ENCODE results near the gene ODAD3.
A peak's percentile ranks its signal among the peaks of the same experiment; 100 is the strongest.

ODAD3 gene

GRCh38 chr19:11375143-11375948, 59.6 kb downstream of the ODAD3 start:
- no peaks in the 10 kb centered on the region for H3K27me3 ChIP-seq (ENCODE audit: control insufficient read depth in 2 of 2, insufficient read depth in 2 of 2, low read length in 2 of 2)
- H3K4me1 ChIP-seq (ENCODE audit: control insufficient read depth in 2 of 2, insufficient read depth in 2 of 2, low read length in 2 of 2): peaks cover 21 to 22% of the 10 kb centered on the region in 2 donors
- H3K27ac ChIP-seq (ENCODE audit: low read depth in 2 of 2, low read length in 2 of 2): peak overlapping the region; percentile 87 to 97
- peak overlapping the region; percentile 66 to 76 for H3K9ac ChIP-seq (ENCODE audit: low read depth in 1 of 2, low read length in 2 of 2)
- no peaks in the 10 kb centered on the region for H3K36me3 ChIP-seq (ENCODE audit: control insufficient read depth in 2 of 2, insufficient read depth in 2 of 2, low read length in 2 of 2)
- H3K4me3 ChIP-seq (ENCODE audit: low read length in 2 of 2): peak overlapping the region; percentile 81 to 91
- H3K9me3 ChIP-seq (ENCODE audit: control insufficient read depth in 2 of 2, low read length in 2 of 2): no peaks in the 10 kb centered on the region

- peak within 1 kb of the TSS; percentile 96 to 97 for H3K27ac ChIP-seq (ENCODE audit: low read depth in 2 of 2, low read length in 2 of 2)
- peaks cover 18 to 20% of the 10 kb centered on the region in 2 donors for H3K4me1 ChIP-seq (ENCODE audit: control insufficient read depth in 2 of 2, insufficient read depth in 2 of 2, low read length in 2 of 2)
- peak within 1 kb of the TSS; percentile 88 for H3K9ac ChIP-seq (ENCODE audit: low read depth in 1 of 2, low read length in 2 of 2)
- peak within 1 kb of the TSS; percentile 81 to 91 for H3K4me3 ChIP-seq (ENCODE audit: low read length in 2 of 2)
- no peaks in the 10 kb centered on the region for H3K9me3 ChIP-seq (ENCODE audit: control insufficient read depth in 2 of 2, low read length in 2 of 2)
- no peaks in the 10 kb centered on the region for H3K27me3 ChIP-seq (ENCODE audit: control insufficient read depth in 2 of 2, insufficient read depth in 2 of 2, low read length in 2 of 2)
- no peaks in the 10 kb centered on the region for H3K36me3 ChIP-seq (ENCODE audit: control insufficient read depth in 2 of 2, insufficient read depth in 2 of 2, low read length in 2 of 2)
Observed at GRCh38 chr19:11374433-11375142, 60.3 kb downstream of the ODAD3 start, which contains the start of gene SWSAP1. Gene SWSAP1, plus strand, starts transcription at chr19:11374666. Its CDS starts 15 bp downstream, at chr19:11374681.

GRCh38 chr19:11373885-11374432, 61.0 kb downstream of the ODAD3 start:
- Histone ChIP-seq H3K4me3 (ENCODE audit: low read length in 2 of 2) (peak overlapping the region; percentile 81 to 91), H3K27me3 (ENCODE audit: control insufficient read depth in 2 of 2, insufficient read depth in 2 of 2, low read length in 2 of 2) (no peaks in the 10 kb centered on the region), H3K9ac (ENCODE audit: low read depth in 1 of 2, low read length in 2 of 2) (peak overlapping the region; percentile 88), H3K36me3 (ENCODE audit: control insufficient read depth in 2 of 2, insufficient read depth in 2 of 2, low read length in 2 of 2) (no peaks in the 10 kb centered on the region), H3K4me1 (ENCODE audit: control insufficient read depth in 2 of 2, insufficient read depth in 2 of 2, low read length in 2 of 2) (peaks cover 18 to 20% of the 10 kb centered on the region in 2 donors), H3K27ac (ENCODE audit: low read depth in 2 of 2, low read length in 2 of 2) (peak overlapping the region; percentile 96 to 97), H3K9me3 (ENCODE audit: control insufficient read depth in 2 of 2, low read length in 2 of 2) (no peaks in the 10 kb centered on the region)

GRCh38 chr19:11373166-11373884, 61.6 kb downstream of the ODAD3 start:
- Histone ChIP-seq H3K4me1 (ENCODE audit: control insufficient read depth in 2 of 2, insufficient read depth in 2 of 2, low read length in 2 of 2) (peaks cover 18 to 20% of the 10 kb centered on the region in 2 donors), H3K4me3 (ENCODE audit: low read length in 2 of 2) (peak overlapping the region in 1 of 2 donors; percentile 81), H3K9ac (ENCODE audit: low read depth in 1 of 2, low read length in 2 of 2) (peak overlapping the region in 1 of 2 donors; percentile 61), H3K27me3 (ENCODE audit: control insufficient read depth in 2 of 2, insufficient read depth in 2 of 2, low read length in 2 of 2) (no peaks in the 10 kb centered on the region), H3K9me3 (ENCODE audit: control insufficient read depth in 2 of 2, low read length in 2 of 2) (no peaks in the 10 kb centered on the region), H3K27ac (ENCODE audit: low read depth in 2 of 2, low read length in 2 of 2) (no peak overlapping the region), H3K36me3 (ENCODE audit: control insufficient read depth in 2 of 2, insufficient read depth in 2 of 2, low read length in 2 of 2) (no peaks in the 10 kb centered on the region)

- Histone ChIP-seq H3K4me1 (ENCODE audit: control insufficient read depth in 2 of 2, insufficient read depth in 2 of 2, low read length in 2 of 2) (peaks cover 13 to 14% of the 10 kb centered on the region in 2 donors), H3K27ac (ENCODE audit: low read depth in 2 of 2, low read length in 2 of 2) (no peak overlapping the region), H3K27me3 (ENCODE audit: control insufficient read depth in 2 of 2, insufficient read depth in 2 of 2, low read length in 2 of 2) (no peaks in the 10 kb centered on the region), H3K9ac (ENCODE audit: low read depth in 1 of 2, low read length in 2 of 2) (no peak overlapping the region), H3K36me3 (ENCODE audit: control insufficient read depth in 2 of 2, insufficient read depth in 2 of 2, low read length in 2 of 2) (no peaks in the 10 kb centered on the region), H3K4me3 (ENCODE audit: low read length in 2 of 2) (no peak overlapping the region), H3K9me3 (ENCODE audit: control insufficient read depth in 2 of 2, low read length in 2 of 2) (no peaks in the 10 kb centered on the region)
Observed at GRCh38 chr19:11370744-11371143, 64.2 kb downstream of the ODAD3 start.

Data from mucosa of rectum (tissue), 2 donors.